ENCODE results near the gene SCN4A. TPM values are rescaled to one million over a fixed set of nuclear protein-coding genes. Genes with fewer than 3 reads are reported as not detected.

SCN4A gene
- total RNA-seq, 1 donor from 2014 or later = 1.3 TPM

- no peak for DNase-seq (ENCODE audit: low spot score in 2 of 2)
- no peak for TF ChIP-seq CTCF (IDR thresholded peaks at IDR 0.05)
Observed at GRCh38 chr17:63945784-63946439, 26.8 kb downstream of the SCN4A start.

GRCh38 chr17:63944736-63945499 is 27.8 kb downstream of the SCN4A start:
- Histone ChIP-seq H3K9me3 (no peaks in the 10 kb centered on the region), H3K36me3 (no peaks in the 10 kb centered on the region), H3K27ac (no peak overlapping the region), H3K4me1 (no peaks in the 10 kb centered on the region), H3K27me3 (no peaks in the 10 kb centered on the region), H3K4me3 (no peak overlapping the region)
- TF ChIP-seq CTCF (IDR thresholded peaks at IDR 0.05) = no peak
- no peak for DNase-seq (ENCODE audit: low spot score in 2 of 2)
- intact Hi-C loops (cut with DNase I) = no loop called here

More at GRCh38 chr17:63945784-63946439, 26.8 kb downstream of the SCN4A start:
- H3K27me3 ChIP-seq = no peaks in the 10 kb centered on the region
- H3K4me3 ChIP-seq = no peak overlapping the region
- intact Hi-C loops (cut with DNase I) = no loop called here
- H3K9me3 ChIP-seq = no peaks in the 10 kb centered on the region
- no peak overlapping the region for H3K27ac ChIP-seq
- no peaks in the 10 kb centered on the region for H3K36me3 ChIP-seq
- no peaks in the 10 kb centered on the region for H3K4me1 ChIP-seq

GRCh38 chr17:63943745-63944144 is 29.0 kb downstream of the SCN4A start:
- TF ChIP-seq CTCF (IDR thresholded peaks at IDR 0.05) = no peak
- H3K4me3 ChIP-seq = no peak overlapping the region
- H3K27me3 ChIP-seq = no peaks in the 10 kb centered on the region
- no peak overlapping the region for H3K27ac ChIP-seq
- H3K4me1 ChIP-seq = no peaks in the 10 kb centered on the region
- H3K9me3 ChIP-seq = no peaks in the 10 kb centered on the region
- intact Hi-C loops (cut with DNase I) = no loop called here
- no peaks in the 10 kb centered on the region for H3K36me3 ChIP-seq
- no peak for DNase-seq (ENCODE audit: low spot score in 2 of 2)

GRCh38 chr17:63942309-63942985 is 30.3 kb downstream of the SCN4A start:
- no peak for TF ChIP-seq CTCF (IDR thresholded peaks at IDR 0.05)
- Histone ChIP-seq H3K36me3 (no peaks in the 10 kb centered on the region), H3K27me3 (no peaks in the 10 kb centered on the region), H3K4me3 (no peak overlapping the region), H3K4me1 (no peaks in the 10 kb centered on the region), H3K27ac (no peak overlapping the region), H3K9me3 (no peaks in the 10 kb centered on the region)
- intact Hi-C loops (cut with DNase I) = no loop called here
- no peak for DNase-seq (ENCODE audit: low spot score in 2 of 2)

- TF ChIP-seq CTCF (IDR thresholded peaks at IDR 0.05) = no peak
- intact Hi-C loops (cut with DNase I) = no loop called here
Observed at GRCh38 chr17:63941751-63942150, 31.0 kb downstream of the SCN4A start.

More at GRCh38 chr17:63941751-63942150, 31.0 kb downstream of the SCN4A start:
- Histone ChIP-seq H3K36me3 (no peaks in the 10 kb centered on the region), H3K4me3 (no peak overlapping the region), H3K27me3 (no peaks in the 10 kb centered on the region), H3K9me3 (no peaks in the 10 kb centered on the region), H3K27ac (no peak overlapping the region), H3K4me1 (no peaks in the 10 kb centered on the region)
- DNase-seq (ENCODE audit: low spot score in 2 of 2) = no peak

Measured in ascending aorta (tissue), 2 donors.